Dedifferentiated amniotic fluid mesenchymal stem cell (primary cell): ENCODE measurements around the gene LUZP4.
"Not testable (repeated sequence)": the region's sequence is repeated elsewhere in the genome, so short reads cannot be mapped to it uniquely, and the experiment has no call there.

Source experiments
- DNase-seq: peaks from one replicate; pipeline ENCODE4 v3.0.0-alpha.2; 2016; ENCODE audit errors: extremely low spot score

The LUZP4 gene

DNA sequence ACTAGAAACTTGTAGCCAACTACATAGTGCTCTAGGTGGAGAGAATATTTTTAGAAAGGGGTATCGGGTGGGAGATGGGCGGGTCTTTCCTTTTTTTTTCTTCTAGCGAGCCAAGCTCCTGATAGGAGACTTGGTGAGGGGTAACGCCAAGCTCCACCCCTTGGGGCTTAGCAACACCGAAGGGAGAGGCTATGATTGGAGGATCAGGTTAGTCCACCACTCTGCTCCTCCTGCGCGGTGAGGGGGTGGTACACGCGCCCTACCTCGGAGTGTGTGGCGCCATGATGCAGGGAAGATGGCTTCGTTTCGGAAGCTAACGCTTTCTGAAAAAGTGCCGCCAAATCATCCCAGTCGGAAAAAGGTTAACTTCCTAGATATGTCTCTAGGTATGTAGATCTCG is at the start of gene LUZP4:
Gene LUZP4, plus strand, starts transcription at position 251 of the 400 bp plus-strand sequence. Its CDS starts 45 bp downstream, at position 296.
- DNase-seq, result no peak

DNA sequence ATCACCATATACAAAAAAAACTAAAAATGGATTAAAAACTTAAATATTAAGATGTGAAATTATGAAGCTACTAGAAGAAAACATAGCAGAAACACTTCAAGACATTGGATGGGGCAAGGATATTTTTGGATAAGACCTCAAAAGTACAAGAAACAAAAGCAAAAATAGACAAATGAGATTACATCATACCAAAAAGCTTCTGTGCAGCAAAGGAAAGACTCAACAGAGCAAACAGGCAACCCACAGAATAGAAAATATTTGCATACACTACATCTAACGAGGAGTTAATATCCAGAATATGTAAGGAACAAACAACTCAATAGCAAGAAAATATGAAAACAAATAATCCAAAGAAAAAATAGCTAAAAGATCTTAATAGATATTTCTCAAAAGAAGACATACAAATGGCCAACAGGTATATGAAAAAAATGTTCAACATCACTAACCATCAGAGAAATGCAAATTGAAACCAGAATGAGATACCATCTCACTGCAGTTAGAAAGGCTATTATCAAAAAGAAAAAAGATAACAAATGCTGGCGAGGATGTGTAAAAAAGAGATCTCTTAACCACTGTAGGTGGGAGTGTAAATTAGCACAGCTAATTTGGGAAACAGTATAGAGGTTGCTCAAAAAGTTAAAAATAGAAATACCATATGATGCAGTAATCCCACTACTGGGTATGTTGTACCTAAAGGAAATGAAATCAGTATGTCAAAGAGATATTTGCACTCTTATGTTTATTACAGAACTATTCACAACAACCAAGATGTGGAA is 37.9 kb upstream of the LUZP4 start:
- DNase-seq, result no peak

- no peak for DNase-seq
Measured at GRCh38 chrX:115255003-115255402, 34.5 kb upstream of the LUZP4 start.

DNA sequence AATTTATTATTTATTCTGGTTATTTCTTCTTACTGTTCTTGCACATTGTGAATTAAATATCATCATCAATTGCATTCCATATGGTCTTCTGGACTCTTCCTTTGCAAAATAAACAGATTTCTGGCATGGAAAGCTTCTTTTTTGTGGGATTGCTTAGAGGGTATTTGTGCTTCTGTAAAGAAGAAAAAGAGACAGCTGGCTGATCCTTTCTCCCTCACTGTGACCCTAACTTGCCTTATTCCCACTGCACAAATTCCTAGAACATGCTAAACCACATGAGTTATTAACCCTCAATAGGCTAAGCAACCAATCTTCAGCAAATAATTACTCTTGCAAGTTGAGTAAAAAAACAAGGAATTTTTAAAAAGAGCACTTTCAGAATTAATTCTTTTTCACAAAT is 31.8 kb upstream of the LUZP4 start:
- DNase-seq, result no peak

DNA sequence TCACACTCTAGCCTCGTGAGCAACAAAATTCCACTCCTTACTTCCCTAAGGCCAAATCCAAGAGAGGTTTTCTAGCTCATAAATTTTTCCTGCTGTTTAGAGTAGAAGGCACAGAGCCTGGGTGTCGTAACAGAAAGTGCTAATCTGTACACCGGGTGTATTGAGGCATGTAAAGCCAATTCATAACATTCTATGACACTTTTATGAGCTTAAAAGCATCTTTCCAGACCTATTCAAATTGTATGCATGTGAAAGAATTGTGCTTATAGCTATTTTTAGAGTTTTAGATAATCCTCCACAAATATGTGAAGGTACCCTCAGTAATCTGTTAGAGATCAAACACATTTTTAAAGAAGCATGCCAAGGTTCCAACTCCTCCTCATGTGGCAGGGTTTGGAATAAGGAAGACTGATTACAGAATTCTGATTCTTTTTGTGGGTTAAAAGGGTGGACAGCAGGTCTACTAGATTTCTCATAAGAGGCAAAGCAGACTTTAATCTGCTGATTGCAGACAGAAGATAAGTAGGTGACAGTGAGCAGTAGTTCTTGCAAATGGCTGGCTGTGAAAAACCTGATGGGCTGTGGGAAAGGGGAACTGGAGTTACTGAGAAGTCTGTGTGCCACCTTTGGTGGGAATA is 30.2 kb upstream of the LUZP4 start:
- DNase-seq, result no peak

DNA sequence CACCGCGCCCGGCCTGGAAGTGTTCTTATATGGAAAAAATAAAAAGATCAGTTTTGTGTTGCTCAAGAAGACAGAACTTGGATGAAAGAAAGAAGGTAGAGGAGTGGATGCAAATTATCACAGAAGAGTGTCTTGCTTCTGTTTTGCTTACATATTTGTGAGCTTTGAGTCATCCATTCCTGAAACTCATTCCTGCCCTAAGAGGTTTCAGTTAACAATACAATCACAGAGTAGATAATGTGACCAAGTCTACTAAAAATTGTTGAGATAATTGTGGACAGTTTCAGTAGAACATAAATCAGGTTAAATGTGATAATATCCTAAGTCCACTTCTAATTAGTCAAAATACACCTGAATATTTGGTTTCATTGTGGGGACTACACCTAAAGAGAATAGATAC is 29.2 kb upstream of the LUZP4 start:
- DNase-seq, result no peak

GRCh38 chrX:115261148-115261547 is 28.4 kb upstream of the LUZP4 start:
- no peak for DNase-seq

DNA sequence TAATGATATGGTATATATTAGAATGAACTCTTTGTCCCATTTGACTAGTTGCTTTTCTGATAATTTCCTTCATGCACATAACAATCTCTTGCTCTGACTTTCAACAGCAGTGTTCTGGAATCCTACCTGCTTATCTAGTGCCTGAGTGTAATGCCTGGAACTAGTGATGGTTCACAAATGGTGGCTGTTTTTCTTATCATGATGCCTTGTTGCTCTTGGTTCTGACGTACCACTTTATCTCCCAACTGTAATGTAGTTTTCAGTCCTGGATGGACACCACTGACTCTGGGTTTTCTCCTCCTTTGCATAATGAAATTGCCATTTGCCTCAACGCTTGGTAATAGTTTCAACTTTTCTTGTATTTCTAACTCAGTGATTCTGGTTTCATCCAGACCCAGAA is 25.5 kb upstream of the LUZP4 start:
- no peak for DNase-seq

GRCh38 chrX:115266300-115266699 is 23.2 kb upstream of the LUZP4 start:
- no peak for DNase-seq

DNA sequence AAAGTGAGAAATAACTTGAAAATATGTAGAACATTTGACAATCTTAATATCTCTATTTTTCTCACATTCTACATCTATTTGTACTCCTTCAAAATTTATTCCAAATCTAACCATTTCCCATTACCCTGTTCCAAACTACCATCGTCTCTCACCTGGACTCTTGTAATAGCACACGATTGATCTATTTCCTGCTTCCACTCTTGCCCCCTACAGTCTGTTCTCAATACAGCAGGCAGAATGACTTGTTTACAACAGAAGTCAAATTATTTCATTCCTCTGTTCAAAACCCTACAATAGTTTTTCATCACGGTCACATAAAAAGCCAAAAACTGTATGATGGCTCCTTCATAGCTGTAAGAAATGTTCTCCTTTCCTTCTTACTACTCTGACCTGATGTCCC is 21.1 kb upstream of the LUZP4 start:
- no peak for DNase-seq

- DNase-seq, result no peak
Measured at GRCh38 chrX:115269051-115269683, 20.3 kb upstream of the LUZP4 start.

- DNase-seq, result no peak
Measured at GRCh38 chrX:115284877-115285276, 4.6 kb upstream of the LUZP4 start.

DNA sequence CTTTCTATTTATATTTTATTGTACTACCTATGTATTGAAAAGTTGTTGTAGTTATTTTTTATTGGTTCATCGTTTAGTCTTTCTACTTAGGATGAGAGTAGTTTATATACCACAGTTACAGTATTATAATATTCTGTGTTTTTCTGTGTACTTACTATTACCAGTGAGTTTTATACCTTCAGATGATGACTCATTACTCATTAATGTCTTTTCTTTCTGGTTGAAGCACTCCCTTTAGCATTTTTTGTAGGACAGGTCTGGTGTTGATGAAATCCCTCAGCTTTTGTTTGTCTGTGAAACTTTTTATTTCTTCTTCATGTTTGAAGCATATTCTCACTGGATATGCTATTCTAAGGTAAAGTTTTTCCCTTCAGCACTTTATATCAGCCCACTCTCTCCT is 7.7 kb downstream of the LUZP4 start:
- no peak for DNase-seq

GRCh38 chrX:115311139-115311538 is 21.6 kb downstream of the LUZP4 start:
- no peak for DNase-seq

DNA sequence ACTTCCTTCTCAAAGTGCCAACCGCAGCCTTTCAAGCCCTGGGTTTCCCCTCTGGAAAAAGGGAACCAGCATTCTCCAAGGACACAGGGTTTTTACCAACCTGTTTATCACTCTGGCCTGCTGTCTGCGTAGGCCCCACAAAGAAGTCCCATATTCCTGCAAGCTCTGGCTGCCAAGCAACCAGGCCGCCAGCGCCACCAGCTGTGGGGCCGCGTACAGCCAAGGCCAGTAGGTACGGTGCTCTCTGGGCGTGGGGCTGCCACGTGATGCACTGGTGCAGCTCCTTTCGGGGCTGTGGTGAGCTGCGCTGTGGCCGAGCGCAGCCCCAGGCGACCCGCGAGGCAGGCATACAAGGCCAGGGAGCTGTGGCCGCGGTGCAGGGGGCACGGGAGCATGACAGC is 22.1 kb downstream of the LUZP4 start:
- DNase-seq, result no peak

GRCh38 chrX:115318139-115318538 is 28.6 kb downstream of the LUZP4 start:
- no peak for DNase-seq

DNA sequence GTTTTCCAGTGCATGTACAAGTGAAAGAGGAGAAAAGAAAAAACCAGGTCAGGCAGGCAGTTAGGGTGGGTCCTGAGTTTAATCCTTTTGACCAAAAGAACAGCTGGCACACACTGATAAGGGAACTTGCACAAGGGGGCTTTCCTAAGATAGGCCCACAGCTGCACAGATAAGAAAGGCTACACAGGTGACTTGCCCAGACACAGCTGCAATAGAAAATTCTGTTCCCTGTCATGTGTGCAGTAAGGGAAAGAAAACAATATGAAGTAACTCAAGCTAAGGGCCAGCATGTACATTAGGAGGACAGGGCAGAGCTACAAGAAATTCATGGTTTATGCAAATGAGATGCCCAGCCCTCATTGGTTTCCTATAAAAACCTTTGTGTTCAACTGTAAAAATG is 32.9 kb downstream of the LUZP4 start:
- no peak for DNase-seq

GRCh38 chrX:115324194-115324593 is 34.7 kb downstream of the LUZP4 start:
- DNase-seq, result peak; percentile 22

- DNase-seq, result not testable (repeated sequence)
Measured at GRCh38 chrX:115329282-115329681, 39.8 kb downstream of the LUZP4 start.

GRCh38 chrX:115330498-115331168 is 41.1 kb downstream of the LUZP4 start:
- peak; percentile 67 for DNase-seq

DNA sequence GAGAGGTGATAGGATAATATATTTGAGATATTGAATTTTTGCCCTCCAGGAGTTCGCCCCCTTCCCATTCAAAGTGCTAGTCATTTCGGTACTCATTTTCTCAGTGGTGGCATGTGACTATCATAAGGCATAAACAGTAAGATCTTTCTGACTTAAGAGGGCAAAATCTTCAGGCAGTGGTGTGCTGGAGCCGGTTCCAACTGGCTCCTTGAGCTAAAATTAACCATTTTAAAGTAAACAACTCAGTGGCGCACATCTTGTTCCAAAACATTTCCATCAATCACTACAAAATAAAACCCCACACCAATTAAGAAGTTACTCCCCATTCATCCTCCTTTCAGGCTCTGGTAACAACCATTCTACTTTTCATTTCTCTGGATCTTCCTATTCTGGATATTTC is 43.3 kb downstream of the LUZP4 start:
- DNase-seq, result no peak

DNA sequence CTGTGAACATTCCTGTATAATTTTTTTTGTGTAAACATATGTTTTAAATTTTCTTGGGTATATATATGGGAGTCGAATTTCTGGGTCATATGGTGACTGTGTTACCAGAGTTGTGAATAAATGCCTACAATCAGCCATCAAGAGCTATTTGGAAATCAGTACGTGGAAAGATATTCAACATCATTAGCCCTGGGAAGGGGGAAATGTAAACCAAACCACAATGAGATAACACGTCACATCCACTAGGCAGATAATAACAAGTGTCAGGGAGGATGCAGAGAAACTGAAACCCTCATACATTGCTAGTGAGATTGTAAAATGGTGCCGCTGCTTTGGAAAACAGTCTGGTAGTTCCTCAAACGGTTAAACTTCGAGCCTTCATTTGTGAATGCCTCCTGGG is 43.9 kb downstream of the LUZP4 start:
- no peak for DNase-seq
